Kidney (tissue), 14 donors: ENCODE measurements around the gene SIDT1. TPM values are rescaled to one million over a fixed set of nuclear protein-coding genes. Genes with fewer than 3 reads are reported as not detected.

Experiments used
- DNase-seq, 5 donors: peaks; one replicate each; pipeline ENCODE4 v3.0.0-alpha.2; 2013 to 2020
- FAIRE-seq: peaks from 2 replicates; lab custom pipeline; 2012; peaks lifted over from hg19 to GRCh38; lab: Jason Lieb, UNC
- H3K27ac ChIP-seq, 2 donors: one replicate each; pipeline ENCODE4 v1.7.0; 2013; ENCODE audit warnings: low read depth in 2 of 2, low read length in 2 of 2, inconsistent platforms in 1 of 2
- H3K27me3 ChIP-seq: one replicate; pipeline ENCODE4 v1.7.1; 2013; ENCODE audit warnings: low read length, inconsistent platforms; ENCODE audit not compliant: control insufficient read depth, insufficient read depth
- H3K36me3 ChIP-seq, 3 donors: one replicate each; pipeline versions ENCODE4 v1.7.0 to v1.7.1; 2013; ENCODE audit warnings: low read length in 3 of 3, control low read depth in 1 of 3, inconsistent platforms in 1 of 3; ENCODE audit not compliant: insufficient read depth in 3 of 3, control insufficient read depth in 2 of 3
- H3K4me1 ChIP-seq, 3 donors: one replicate each; pipeline versions ENCODE4 v1.7.0 to v1.7.1; 2013; ENCODE audit warnings: low read length in 3 of 3, inconsistent platforms in 1 of 3, low read depth in 1 of 3; ENCODE audit not compliant: control insufficient read depth in 2 of 3, insufficient read depth in 2 of 3
- H3K4me3 ChIP-seq, 3 donors: one replicate each; pipeline versions ENCODE4 v1.7.0 to v1.8.1; 2013; ENCODE audit warnings: low read length in 3 of 3, control low read depth in 1 of 3, inconsistent platforms in 1 of 3
- H3K9ac ChIP-seq, 3 donors: one replicate each; pipeline versions ENCODE4 v1.7.0 to v1.7.1; 2013; ENCODE audit warnings: low read length in 3 of 3, control low read depth in 1 of 3, inconsistent platforms in 1 of 3
- H3K9me3 ChIP-seq, 3 donors: one replicate each; pipeline versions ENCODE4 v1.7.0 to v1.7.1; 2013; ENCODE audit warnings: low read length in 3 of 3, control low read depth in 1 of 3, inconsistent platforms in 1 of 3; ENCODE audit not compliant: control insufficient read depth in 2 of 3, insufficient read depth in 1 of 3
- CTCF ChIP-seq: IDR thresholded peaks from 3 replicates; pipeline ENCODE4 v1.5.1; 2012; ENCODE audit warnings: mild to moderate bottlenecking, moderate library complexity, borderline replicate concordance; ENCODE audit not compliant: insufficient read depth; ENCODE audit errors: extremely low read depth
- intact Hi-C: fragments of 100-400 bp; cut with DNase I; formaldehyde crosslinking; loops from one replicate; pipeline ENCODE4 v1.11.1; 2022
- polyA plus RNA-seq: library from polyadenylated mRNA; stranded (reverse); fragments of 350-450 nt; fragmentation: Illumina TruSeq; extraction: RNeasy Lipid Tissue Mini Kit (QIAGEN cat#74804); gene quantifications from one replicate; pipeline ENCODE4 v1.2.3, GENCODE V29; 2014; ENCODE audit warnings: low read depth, low replicate concordance; ENCODE audit not compliant: insufficient read depth
- total RNA-seq: library from RNA; stranded (reverse); fragmentation: NEBNext Ultra II Directional; extraction: Animal tissue kit (Norgen Biotek cat#: 25700); gene quantifications from one replicate; pipeline ENCODE4 v1.2.1, GENCODE V29; 2021
- donor health status: control.
- donor health status: control.
- donor health status: control.
- donor health status: control.
- donor health status: control.
- donor health status: DM: yes; HTN: yes; CAD: no.
- donor health status: Normal renal cell carcinoma (clear cell type).

The SIDT1 gene
- total and polyA plus RNA-seq, 2 donors from 2014 or later = 0.92 to 4.9 TPM

- Histone ChIP-seq H3K27ac (no peak overlapping the region), H3K4me3 (no peak overlapping the region), H3K9me3 (no peaks in the 10 kb centered on the region), H3K27me3 (no peaks in the 10 kb centered on the region), H3K9ac (no peak overlapping the region), H3K4me1 (peaks cover 0 to 2% (median 0%) of the 10 kb centered on the region in 3 donors), H3K36me3 (peaks cover 0 to 15% (median 8%) of the 10 kb centered on the region in 3 donors)
- TF ChIP-seq CTCF = no peak
- no peak for FAIRE-seq
- no peak for DNase-seq
- intact Hi-C loops = no loop called here
Observed at GRCh38 chr3:113664523-113665094, 132.3 kb downstream of the SIDT1 start.

GRCh38 chr3:113668015-113668414 lies 135.7 kb downstream of the SIDT1 start:
- DNase-seq = peak in 4 of 5 donors; percentile 70 to 90 (median 84)
- Histone ChIP-seq H3K9me3 (no peaks in the 10 kb centered on the region), H3K4me3 (no peak overlapping the region), H3K36me3 (no peaks in the 10 kb centered on the region), H3K27me3 (no peaks in the 10 kb centered on the region), H3K9ac (no peak overlapping the region), H3K27ac (no peak overlapping the region), H3K4me1 (peaks cover 0 to 2% (median 0%) of the 10 kb centered on the region in 3 donors)
- intact Hi-C loops = no loop called here
- TF ChIP-seq CTCF = no peak
- FAIRE-seq = no peak

GRCh38 chr3:113673593-113673992 lies 141.2 kb downstream of the SIDT1 start:
- Histone ChIP-seq H3K4me1 (no peaks in the 10 kb centered on the region), H3K27ac (no peak overlapping the region), H3K9ac (no peak overlapping the region), H3K9me3 (no peaks in the 10 kb centered on the region), H3K4me3 (no peak overlapping the region), H3K36me3 (peaks cover 0 to 8% (median 7%) of the 10 kb centered on the region in 3 donors), H3K27me3 (no peaks in the 10 kb centered on the region)
- no peak for TF ChIP-seq CTCF
- DNase-seq (no peak), FAIRE-seq (no peak)
- intact Hi-C loops = no loop called here

- Histone ChIP-seq H3K9ac (no peak overlapping the region), H3K27me3 (no peaks in the 10 kb centered on the region), H3K9me3 (no peaks in the 10 kb centered on the region), H3K4me3 (no peak overlapping the region), H3K27ac (no peak overlapping the region), H3K36me3 (peaks cover 0 to 8% (median 7%) of the 10 kb centered on the region in 3 donors), H3K4me1 (no peaks in the 10 kb centered on the region)
- TF ChIP-seq CTCF = no peak
- intact Hi-C loops = no loop called here
- FAIRE-seq (no peak), DNase-seq (no peak)
Observed at GRCh38 chr3:113676261-113676660, 143.9 kb downstream of the SIDT1 start.
